IMR-90 (cell line): Measurements from ENCODE around the gene NPAS1. TPM values are rescaled to one million over a fixed set of nuclear protein-coding genes. Genes with fewer than 3 reads are reported as not detected.

Experiments
- ATAC-seq: fragments of 200-7000 bp; cut with Tn5 transposase; 2 replicates; pipeline ENCODE4 v1.9.1; 2020; ENCODE audit warnings: low read depth, mild to moderate bottlenecking, moderate library complexity
- BruUV-seq: library from RNA; stranded (reverse); fragments of 400-500 nt; replicated peaks from 2 replicates; lab custom pipeline; 2021; lab: Mats Ljungman, UMichigan
- CTCF ChIA-PET: fragments of 300-600 bp; formaldehyde crosslinking; extraction: SDS; loops from one replicate; lab custom pipeline; 2021; ENCODE audit warnings: antibody characterized with exemption; lab: Yijun Ruan, JAX
- POLR2A ChIA-PET: fragments of 300-600 bp; sonication (Branson Sonifier 250); formaldehyde crosslinking; loops from one replicate; lab custom pipeline; 2022; ENCODE audit warnings: antibody characterized with exemption; ENCODE audit not compliant: unreplicated experiment; lab: Charles Lee
- DNase-seq: peaks from one replicate; pipeline ENCODE4 v3.0.0; 2013
- H2AFZ ChIP-seq: replicated peaks from 2 replicates; pipeline ENCODE3; 2013; ENCODE audit warnings: low read length, mild to moderate bottlenecking; ENCODE audit not compliant: poor library complexity
- H2AK5ac ChIP-seq: 2 replicates; pipeline ENCODE4 v1.6.1; 2013; ENCODE audit warnings: low read depth, low read length, inconsistent platforms
- H2AK9ac ChIP-seq: replicated peaks from 2 replicates; pipeline ENCODE3; 2013; ENCODE audit warnings: mild to moderate bottlenecking, low read depth, low read length, moderate library complexity; ENCODE audit not compliant: poor library complexity
- H2BK120ac ChIP-seq: 2 replicates; pipeline ENCODE4 v1.6.1; 2013; ENCODE audit warnings: low read depth, low read length, inconsistent platforms
- H2BK15ac ChIP-seq: 3 replicates; pipeline ENCODE4 v1.6.1; 2013; ENCODE audit warnings: low read depth, low read length, inconsistent platforms
- H2BK20ac ChIP-seq: 2 replicates; pipeline ENCODE4 v1.6.1; 2013; ENCODE audit warnings: low read depth, mild to moderate bottlenecking, inconsistent platforms, low read length, moderate library complexity
- H2BK5ac ChIP-seq: 2 replicates; pipeline ENCODE4 v1.6.1; 2013; ENCODE audit warnings: mild to moderate bottlenecking, low read depth, low read length, inconsistent platforms; ENCODE audit not compliant: poor library complexity, severe bottlenecking
- H3K14ac ChIP-seq: replicated peaks from 2 replicates; pipeline ENCODE4 v1.6.1; 2013; ENCODE audit warnings: low read depth, low read length, inconsistent platforms
- H3K18ac ChIP-seq: 2 replicates; pipeline ENCODE4 v1.6.1; 2013; ENCODE audit warnings: low read depth, low read length, control low read depth
- H3K23ac ChIP-seq: 2 replicates; pipeline ENCODE4 v1.6.1; 2013; ENCODE audit warnings: low read depth, low read length, inconsistent platforms
- H3K27ac ChIP-seq: 2 replicates; pipeline ENCODE4 v1.5.1; 2013; ENCODE audit warnings: mild to moderate bottlenecking, control low read depth, low read length; ENCODE audit not compliant: insufficient read depth
- H3K27me3 ChIP-seq: 2 replicates; pipeline ENCODE4 v1.6.1; 2013; ENCODE audit warnings: low read length; ENCODE audit not compliant: control insufficient read depth, insufficient read depth
- H3K36me3 ChIP-seq: 2 replicates; pipeline ENCODE4 v1.6.1; 2013; ENCODE audit warnings: low read length, mixed read lengths; ENCODE audit not compliant: control insufficient read depth, insufficient read depth
- H3K4ac ChIP-seq: 2 replicates; pipeline ENCODE4 v1.6.1; 2013; ENCODE audit warnings: low read depth, low read length, inconsistent platforms
- H3K4me1 ChIP-seq: 2 replicates; pipeline ENCODE4 v1.6.1; 2013; ENCODE audit warnings: low read length, mixed read lengths; ENCODE audit not compliant: control insufficient read depth, insufficient read depth
- H3K4me2 ChIP-seq: 2 replicates; pipeline ENCODE4 v1.6.1; 2013; ENCODE audit warnings: low read depth, mild to moderate bottlenecking, control low read depth, low read length, moderate library complexity
- H3K4me3 ChIP-seq: 2 replicates; pipeline ENCODE4 v1.5.1; 2013; ENCODE audit warnings: low read depth, mild to moderate bottlenecking, control low read depth, low read length, moderate library complexity; ENCODE audit not compliant: insufficient read depth
- H3K56ac ChIP-seq: 2 replicates; pipeline ENCODE4 v1.6.1; 2013; ENCODE audit warnings: low read length, inconsistent platforms; ENCODE audit not compliant: insufficient read depth; ENCODE audit errors: extremely low read depth
- H3K79me1 ChIP-seq, 2 experiments: 2 replicates each; pipeline ENCODE4 v1.6.1; 2013; ENCODE audit warnings: low read length in 2 of 2, inconsistent platforms in 1 of 2, low read depth in 1 of 2
- H3K9ac ChIP-seq: 2 replicates; pipeline ENCODE4 v1.6.1; 2013; ENCODE audit warnings: low read depth, low read length, control low read depth
- H3K9me1 ChIP-seq: 2 replicates; pipeline ENCODE4 v1.6.1; 2013; ENCODE audit warnings: low read length, inconsistent platforms; ENCODE audit not compliant: insufficient read depth
- H3K9me3 ChIP-seq: 2 replicates; pipeline ENCODE4 v1.6.1; 2013; ENCODE audit warnings: low read length; ENCODE audit not compliant: control insufficient read depth, insufficient read depth
- H4K20me1 ChIP-seq: 2 replicates; pipeline ENCODE4 v1.6.1; 2013; ENCODE audit warnings: low read length, inconsistent platforms; ENCODE audit not compliant: insufficient read depth
- H4K5ac ChIP-seq: 2 replicates; pipeline ENCODE4 v1.6.1; 2013; ENCODE audit warnings: mild to moderate bottlenecking, low read depth, low read length, control low read depth
- H4K8ac ChIP-seq, 2 experiments: 2 replicates each; pipeline ENCODE4 v1.6.1; 2013; ENCODE audit warnings: low read depth in 2 of 2, low read length in 2 of 2, control low read depth in 1 of 2, inconsistent platforms in 1 of 2
- H4K91ac ChIP-seq: 2 replicates; pipeline ENCODE4 v1.6.1; 2013; ENCODE audit warnings: low read depth, low read length, inconsistent platforms; ENCODE audit not compliant: insufficient read depth
- BHLHE40 ChIP-seq: fragments of 150-350 bp; IDR thresholded peaks from 2 replicates; pipeline ENCODE4 v1.6.1; 2016; ENCODE audit warnings: mild to moderate bottlenecking, low read depth, low read length
- WGBS, 2 experiments: methylation state at CpG; one replicate each; pipeline versions ENCODE4 v1.1.5 to v1.1.7; 2013; ENCODE audit warnings: missing lambda C conversion rate in 2 of 2; ENCODE audit not compliant: insufficient read length in 1 of 2; ENCODE audit errors: extremely low coverage in 2 of 2; 5-methylcytosine and 5-hydroxymethylcytosine counted together
- dilution Hi-C: fragments of 300-500 bp; cut with HindIII; formaldehyde crosslinking; loops from one replicate; pipeline ENCODE4 v1.14.3; 2018; ENCODE audit warnings: low sequenced_read_pairs; ENCODE audit not compliant: unreplicated experiment
- in situ Hi-C: fragments of 300-500 bp; cut with MboI; formaldehyde crosslinking; loops from 3 replicates; pipeline ENCODE4 v1.14.3; 2019; ENCODE audit warnings: low sequenced_read_pairs, inconsistent platforms, mixed read lengths
- intact Hi-C: fragments of 100-400 bp; cut with micrococcal nuclease; formaldehyde crosslinking; loops from 2 replicates; pipeline ENCODE4 v1.10.0; 2022
- polyA plus RNA-seq, 3 experiments: library from polyadenylated mRNA; depleted of rRNA; stranded (reverse); fragments of >200 nt; gene quantifications; 2 replicates each; pipeline ENCODE4 v1.2.3, GENCODE V29; 2012; ENCODE audit warnings: low replicate concordance in 1 of 3
- total RNA-seq: library from RNA; depleted of rRNA; stranded (reverse); fragments of >200 nt; gene quantifications from 2 replicates; pipeline ENCODE4 v1.2.3, GENCODE V29; 2012

The NPAS1 gene
- total and polyA plus RNA-seq, 2 of the 4 experiments (the other 2 are of a cell fraction) = 0.36 to 5.7 TPM

DNA sequence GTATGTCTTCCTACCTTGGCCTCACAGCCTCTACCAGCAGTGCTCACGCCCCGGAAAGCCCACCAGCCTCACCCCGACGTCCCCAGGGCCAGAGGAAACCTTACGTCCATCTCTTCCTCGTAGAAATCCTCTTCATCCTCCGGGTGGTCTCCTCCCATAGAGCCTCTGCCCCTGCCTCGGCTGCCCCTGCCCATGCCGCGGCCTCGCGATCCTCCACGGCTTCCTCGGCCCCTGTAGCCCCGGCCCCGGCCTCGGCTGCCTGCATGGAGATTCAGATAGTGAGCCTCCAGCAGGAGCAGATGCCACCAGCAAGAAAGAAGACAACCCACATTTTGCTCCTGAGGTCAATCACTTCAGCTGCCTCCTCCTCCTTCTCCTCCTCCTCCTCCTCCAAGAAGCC is 66.6 kb downstream of the NPAS1 start:
- Histone ChIP-seq H2BK15ac (no peak overlapping the region), H3K27ac (no peak overlapping the region), H3K14ac (no peak overlapping the region), H2AK9ac (no peak overlapping the region), H2BK20ac (no peak overlapping the region), H3K9ac (no peak overlapping the region), H3K4me2 (no peak overlapping the region), H3K27me3 (no peaks in the 10 kb centered on the region), H3K23ac (no peak overlapping the region), H4K91ac (no peak overlapping the region), H4K20me1 (peaks cover 10% of the 10 kb centered on the region), H2BK5ac (no peak overlapping the region), H4K5ac (no peak overlapping the region), H4K8ac (no peak overlapping the region), H3K4me3 (no peak overlapping the region), H2AFZ (no peak overlapping the region), H3K36me3 (peaks cover 58% of the 10 kb centered on the region), H3K79me1 (peaks cover 13 to 34% of the 10 kb centered on the region in 2 experiments), H3K9me3 (no peaks in the 10 kb centered on the region), H3K56ac (no peak overlapping the region), H2BK120ac (no peak overlapping the region), H3K18ac (no peak overlapping the region), H3K4me1 (no peaks in the 10 kb centered on the region), H2AK5ac (no peak overlapping the region), H3K4ac (no peak overlapping the region), H3K9me1 (peaks cover 3% of the 10 kb centered on the region; the same call in 1 of the 2 replicates)
- TF ChIP-seq BHLHE40 = no peak
- dilution Hi-C loops = no loop called here
- BruUV-seq = no TSS peak
- ATAC-seq (no peak), DNase-seq (no peak)
- CTCF ChIA-PET = interaction anchor here (0.6 kb wide), 1 partner anchor 83 kb away, joined by 3 read pairs; no protein-coding TSS in a partner anchor
- in situ Hi-C loops = no loop called here
- intact Hi-C loops = no loop called here
- POLR2A ChIA-PET = no interaction called here
- WGBS, 2 experiments = 80% methylated on average over 1 of the region's 17 CpGs; no CpG with 5 or more reads in 1 of the 2 experiments
